ENCODE data around the gene YWHAQ.
"Not testable (repeated sequence)": the region's sequence is repeated elsewhere in the genome, so short reads cannot be mapped to it uniquely, and the experiment has no call there.

The YWHAQ gene

GRCh38 chr2:9631553-9631819 is 689 bp upstream of the YWHAQ start:
- H3K27ac ChIP-seq, result peak overlapping the region; percentile 90
- no peak for TF ChIP-seq CTCF (conservative IDR thresholded peaks at IDR 0.05)

GRCh38 chr2:9630117-9630735 is 571 bp downstream of the YWHAQ start:
- no peak for TF ChIP-seq CTCF (conservative IDR thresholded peaks at IDR 0.05)
- peak overlapping the region; percentile 90 for H3K27ac ChIP-seq

GRCh38 chr2:9629222-9630116 is 1.3 kb downstream of the YWHAQ start:
- no peak for TF ChIP-seq CTCF (conservative IDR thresholded peaks at IDR 0.05)
- H3K27ac ChIP-seq, result peak overlapping the region; percentile 90

GRCh38 chr2:9627310-9627709 is 3.5 kb downstream of the YWHAQ start:
- no peak overlapping the region for H3K27ac ChIP-seq
- TF ChIP-seq CTCF (conservative IDR thresholded peaks at IDR 0.05), result no peak

GRCh38 chr2:9623151-9623550 is 7.6 kb downstream of the YWHAQ start:
- H3K27ac ChIP-seq, result no peak overlapping the region
- no peak for TF ChIP-seq CTCF (conservative IDR thresholded peaks at IDR 0.05)

- H3K27ac ChIP-seq, result not testable (repeated sequence)
Observed at GRCh38 chr2:9621655-9622054, 9.1 kb downstream of the YWHAQ start.

GRCh38 chr2:9618410-9618809 is 12.4 kb downstream of the YWHAQ start:
- H3K27ac ChIP-seq, result no peak overlapping the region
- no peak for TF ChIP-seq CTCF (conservative IDR thresholded peaks at IDR 0.05)

GRCh38 chr2:9617749-9618148 is 13.0 kb downstream of the YWHAQ start:
- no peak for TF ChIP-seq CTCF (conservative IDR thresholded peaks at IDR 0.05)
- H3K27ac ChIP-seq, result no peak overlapping the region
